Heart right ventricle (tissue), 16 donors: ENCODE results near the gene GRID1. TPM values are rescaled to one million over a fixed set of nuclear protein-coding genes. Genes with fewer than 3 reads are reported as not detected.

Source experiments
- ATAC-seq, 8 donors: fragments of 200-7000 bp; cut with Tn5 transposase; one replicate each; pipeline ENCODE4 v1.9.1; 2020; ENCODE audit warnings: mild to moderate bottlenecking in 8 of 8, moderate library complexity in 8 of 8, moderate number of reproducible peaks in 1 of 8
- DNase-seq, 2 donors: peaks; one replicate each; pipeline ENCODE4 v3.0.0-alpha.2; 2020
- H3K27ac ChIP-seq, 10 donors: fragments of 200-600 bp; sonication (generic) in 2 of 10; one replicate each; pipeline versions ENCODE4 v1.5.0 to v1.8.0; 2020 to 2022; ENCODE audit warnings: mild to moderate bottlenecking in 3 of 10
- H3K27me3 ChIP-seq, 7 donors: fragments of 200-600 bp; one replicate each; pipeline ENCODE4 v1.8.0; 2021 to 2022; ENCODE audit warnings: mild to moderate bottlenecking in 2 of 7
- H3K36me3 ChIP-seq, 9 donors: fragments of 200-600 bp; sonication (generic) in 1 of 9; one replicate each; pipeline versions ENCODE4 v1.5.0 to v1.8.0; 2020 to 2022; ENCODE audit warnings: mild to moderate bottlenecking in 2 of 9
- H3K4me1 ChIP-seq, 9 donors: fragments of 200-600 bp; sonication (generic) in 1 of 9; one replicate each; pipeline versions ENCODE4 v1.5.0 to v1.8.0; 2020 to 2022; ENCODE audit warnings: mild to moderate bottlenecking in 4 of 9
- H3K4me3 ChIP-seq, 10 donors: fragments of 200-600 bp; sonication (generic) in 2 of 10; one replicate each; pipeline versions ENCODE4 v1.5.0 to v1.8.0; 2020 to 2022; ENCODE audit warnings: mild to moderate bottlenecking in 7 of 10, moderate library complexity in 2 of 10
- H3K9me3 ChIP-seq, 11 donors: fragments of 200-600 bp in 10 of 11; sonication (generic) in 2 of 11; one replicate each; pipeline versions ENCODE4 v1.5.0 to v1.8.0; 2013 to 2022; ENCODE audit warnings: mild to moderate bottlenecking in 2 of 11, control low read depth in 1 of 11, moderate library complexity in 1 of 11
- CTCF ChIP-seq, 9 donors: fragments of 200-600 bp; sonication (generic) in 2 of 9; IDR thresholded peaks; one replicate each; pipeline versions ENCODE4 v1.5.0 to v1.8.0; 2021 to 2022; ENCODE audit warnings: antibody characterized with exemption in 9 of 9, mild to moderate bottlenecking in 5 of 9, moderate library complexity in 1 of 9
- WGBS, 2 donors: extraction: QIAGEN DNeasy Blood & Tissue Kit; methylation state at CpG; one replicate each; pipeline ENCODE4 v1.1.7; 2013; ENCODE audit warnings: inconsistent platforms in 1 of 2; 5-methylcytosine and 5-hydroxymethylcytosine counted together
- intact Hi-C, 10 donors: fragments of 100-400 bp; cut with DNase I; formaldehyde crosslinking; loops; one replicate each; pipeline versions ENCODE4 v1.11.1 to v1.14.2; 2022
- polyA plus RNA-seq, 2 donors: library from polyadenylated mRNA; stranded (reverse); fragments of 200-250 nt; gene quantifications; one replicate each; pipeline ENCODE4 v1.2.3, GENCODE V29; 2013
- total RNA-seq, 10 donors: library from RNA; stranded (reverse); fragmentation: NEBNext Ultra II Directional in 3 of 10; extraction: Animal tissue kit (Norgen Biotek cat#: 25700) in 3 of 10; gene quantifications; one replicate each; pipeline versions ENCODE4 v1.2.1 to v1.2.4, GENCODE V29; 2021 to 2023
- donor health status: Arrhythmogenic right ventricular cardiomyopathy.
- donor health status: ischemic (EF 13 %, LVEDD 7.1; RV severe dilation, severe dysfunction).
- donor health status: healthy with polysubstance abuse.
- donor health status: DM: no; HTN: yes; CAD: no.
- donor health status: DM: no; HTN: no; CAD: no.
- donor health status: ischemic (EF 25% LVEDD 6.9; RV normal size, moderate dysfunction).
- donor health status: ischemic (EF 25% LVEDD 5.7; RV mildly dilated, moderate dysfunction).
- donor health status: healthy.
- donor health status: DM: yes; HTN: yes; CAD: no.
- donor health status: Ischemic cardiomyopathy.
- donor health status: ischemic (EF 35%, LVEDD 5.7; RV mildly dilated, moderate dysfunction).
- donor health status: nonischemic (EF 11% LVEDD 7.7; RV severe dilation, severe dysfunction).
- donor health status: DM: yes; HTN: yes; CAD: no.
- donor health status: PGD.
- donor health status: ischemic (EF 29% LVEDD 5.4; RV normal size, mild dysfunction).
- donor health status: nonischemic (EF 23%, LVEDD 6.1; RV moderate dilation, normal function).

The GRID1 gene
- total and polyA plus RNA-seq, 12 donors: 0.44 to 3.4 (median 1.5) TPM

GRCh38 chr10:86255405-86256251 lies 111.0 kb downstream of the GRID1 start:
- DNase-seq (no peak), ATAC-seq (no peak)
- intact Hi-C loops: no loop called here
- peaks cover 0 to 7% (median 0%) of the 10 kb centered on the region in 7 donors for H3K27me3 ChIP-seq
- no peak overlapping the region for H3K27ac ChIP-seq
- no peaks in the 10 kb centered on the region for H3K36me3 ChIP-seq
- H3K4me1 ChIP-seq: no peaks in the 10 kb centered on the region
- no peak for TF ChIP-seq CTCF (IDR thresholded peaks at IDR 0.05)
- WGBS, 2 donors: 78 to 88% methylated on average over 14 of the region's 14 CpGs
- peaks cover 0 to 4% (median 0%) of the 10 kb centered on the region in 11 donors for H3K9me3 ChIP-seq
- H3K4me3 ChIP-seq: no peak overlapping the region

DNA sequence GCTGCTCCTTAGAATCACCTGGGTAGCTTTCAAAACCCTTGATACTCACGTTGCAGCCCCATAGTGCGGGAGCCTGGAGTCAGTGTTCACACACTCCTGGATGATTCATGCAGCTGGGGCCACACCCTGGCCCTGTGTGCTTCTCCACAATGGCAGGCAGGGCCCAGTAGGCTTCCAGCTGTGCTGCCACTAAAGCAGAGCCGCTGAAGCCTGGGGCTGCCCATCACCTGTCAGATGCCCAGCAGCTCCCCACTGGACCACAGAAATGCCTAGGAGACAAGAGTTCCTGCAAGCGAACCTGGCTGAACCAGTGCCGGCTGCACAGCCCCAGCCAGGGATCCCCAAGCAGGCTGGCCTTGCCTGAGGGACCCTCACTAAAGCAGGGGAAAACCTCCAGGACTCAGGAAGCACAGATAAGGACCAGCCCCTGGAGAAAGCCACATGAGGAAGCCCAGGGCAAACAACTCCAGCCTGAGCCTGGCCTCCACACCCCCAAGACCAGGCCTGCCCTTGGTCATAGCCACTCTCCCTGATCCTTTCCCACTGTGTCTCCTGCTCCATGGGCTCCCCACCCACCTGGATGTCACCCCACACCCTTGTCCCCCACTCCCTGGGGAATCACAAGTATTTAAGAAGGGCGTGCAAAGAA lies 111.9 kb downstream of the GRID1 start:
- WGBS, 2 donors: 63 to 74% methylated on average over 6 of the region's 6 CpGs
- Histone ChIP-seq H3K4me1 (peaks cover 0 to 3% (median 0%) of the 10 kb centered on the region in 9 donors), H3K4me3 (no peak overlapping the region), H3K9me3 (peaks cover 0 to 4% (median 0%) of the 10 kb centered on the region in 11 donors), H3K27me3 (peaks cover 0 to 4% (median 0%) of the 10 kb centered on the region in 7 donors), H3K36me3 (no peaks in the 10 kb centered on the region), H3K27ac (no peak overlapping the region)
- DNase-seq (no peak), ATAC-seq (no peak)
- intact Hi-C loops: no loop called here
- TF ChIP-seq CTCF (IDR thresholded peaks at IDR 0.05): no peak

DNA sequence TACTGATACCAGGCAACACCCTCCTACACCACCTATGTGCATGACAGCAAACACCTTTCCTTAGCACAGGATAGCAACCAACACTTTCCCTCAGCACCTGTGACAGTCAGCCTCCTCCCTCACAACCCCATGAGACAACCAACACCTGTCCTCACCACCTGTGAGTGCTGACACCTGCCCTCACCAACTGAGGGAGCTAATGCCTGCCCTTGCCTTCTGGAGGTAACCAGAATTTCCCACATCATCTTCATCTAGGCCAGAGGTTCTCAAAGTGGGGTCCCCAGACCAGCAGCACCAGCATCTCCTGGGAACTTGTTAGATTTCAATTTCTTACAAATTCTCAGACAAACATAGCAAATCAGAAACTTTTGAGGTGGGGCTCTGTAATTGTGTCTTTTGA lies 112.5 kb downstream of the GRID1 start:
- Histone ChIP-seq H3K27me3 (peaks cover 0 to 5% (median 0%) of the 10 kb centered on the region in 7 donors), H3K4me1 (peaks cover 0 to 3% (median 0%) of the 10 kb centered on the region in 9 donors), H3K4me3 (no peak overlapping the region), H3K27ac (no peak overlapping the region), H3K9me3 (peaks cover 0 to 4% (median 0%) of the 10 kb centered on the region in 11 donors), H3K36me3 (no peaks in the 10 kb centered on the region)
- DNase-seq (no peak), ATAC-seq (no peak)
- intact Hi-C loops: no loop called here
- TF ChIP-seq CTCF (IDR thresholded peaks at IDR 0.05): no peak

DNA sequence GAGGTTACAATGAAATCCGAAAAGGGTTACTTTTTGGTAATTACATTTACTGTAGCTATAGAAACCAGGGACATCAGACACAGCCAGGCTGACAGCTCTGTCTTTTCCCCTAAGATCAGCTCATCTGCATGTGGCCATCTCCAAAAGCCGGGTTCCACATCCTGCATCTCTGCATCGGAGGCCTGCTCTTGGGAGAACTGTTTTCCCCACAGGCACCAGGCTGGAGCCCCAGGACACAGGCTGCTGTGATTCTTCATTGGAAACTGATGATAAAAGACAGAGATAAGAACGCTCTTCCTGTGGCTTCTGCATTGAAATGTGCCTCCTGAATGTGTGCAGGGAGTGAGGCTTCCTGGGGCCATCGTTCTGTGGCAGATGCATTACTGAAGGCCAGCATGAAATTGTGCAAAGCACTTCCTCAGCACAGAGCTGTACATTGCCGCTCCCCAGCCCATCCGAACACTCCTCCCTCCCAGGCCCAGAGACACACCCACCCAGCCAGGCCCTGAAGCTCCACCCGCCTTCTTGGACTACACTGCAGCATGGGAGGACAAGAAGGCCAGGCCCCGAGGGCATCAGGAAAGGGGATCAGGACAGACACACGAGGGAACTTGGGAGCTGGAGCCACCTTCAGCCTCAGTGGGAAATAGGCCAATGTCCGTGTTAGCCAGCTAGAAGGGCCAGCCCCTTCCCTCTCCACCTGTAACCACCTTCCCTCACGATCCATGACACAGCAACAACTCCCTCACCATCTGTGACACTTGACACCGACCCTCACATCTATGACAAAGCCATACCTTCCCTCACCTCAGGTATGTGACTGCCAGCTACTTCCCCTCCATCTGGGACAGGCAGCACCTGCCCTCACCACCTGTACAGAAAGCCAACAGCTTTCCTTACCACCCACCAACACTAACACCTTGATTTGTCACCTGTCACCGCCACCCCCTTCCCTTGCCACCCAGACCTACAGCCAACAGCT lies 113.2 kb downstream of the GRID1 start:
- no peak overlapping the region for H3K4me3 ChIP-seq
- DNase-seq (no peak), ATAC-seq (no peak)
- intact Hi-C loops: no loop called here
- H3K27me3 ChIP-seq: peaks cover 0 to 7% (median 0%) of the 10 kb centered on the region in 7 donors
- H3K27ac ChIP-seq: no peak overlapping the region
- TF ChIP-seq CTCF (IDR thresholded peaks at IDR 0.05): no peak
- no peaks in the 10 kb centered on the region for H3K36me3 ChIP-seq
- peaks cover 0 to 3% (median 0%) of the 10 kb centered on the region in 11 donors for H3K9me3 ChIP-seq
- H3K4me1 ChIP-seq: peaks cover 0 to 3% (median 0%) of the 10 kb centered on the region in 9 donors
- WGBS, 2 donors: 50 to 57% methylated on average over 14 of the region's 14 CpGs
